ENCODE data around the gene SCGN. TPM values are rescaled to one million over a fixed set of nuclear protein-coding genes. Genes with fewer than 3 reads are reported as not detected.
A peak's percentile ranks its signal among the peaks of the same experiment; 100 is the strongest.

Gene SCGN
- total and polyA plus RNA-seq, 9 of the 15 experiments (the other 6 are each of a cell fraction or from before 2014, with no cell fraction given): not detected

- peak; percentile 22 to 39 (median 32); a peak in 2 of 6 replicates for TF ChIP-seq CTCF (IDR thresholded peaks at IDR 0.05 in 2 of 3, conservative IDR thresholded peaks at IDR 0.05 in 1 of 3; ENCODE audit: insufficient read depth in 2 of 3, low read depth in 1 of 3, low read length in 3 of 3)
- no peak for TF ChIP-seq SNAPC5 (CRISPR knock-in tag; IDR thresholded peaks at IDR 0.05)
- no peak for TF ChIP-seq RFX7 (CRISPR knock-in tag; IDR thresholded peaks at IDR 0.05)
Observed at GRCh38 chr6:25732468-25733198, 80.6 kb downstream of the SCGN start (continued).

- Histone ChIP-seq H3K36me3 (ENCODE audit: control insufficient read depth, insufficient read depth, low read length) (no peaks in the 10 kb centered on the region), H3K4me3 (no peak overlapping the region), H2AFZ (ENCODE audit: low read depth, low read length) (no peak overlapping the region), H3K9me1 (ENCODE audit: control insufficient read depth, insufficient read depth, low read length) (no peaks in the 10 kb centered on the region), H3K27ac (ENCODE audit: extremely low read depth, low read depth, low read length) (no peak overlapping the region), H3K9me3 (replicated peaks; ENCODE audit: control insufficient read depth, insufficient read depth, low read depth, low read length) (no peaks in the 10 kb centered on the region), H3K4me2 (ENCODE audit: insufficient read depth, low read length) (no peak overlapping the region), H3K9ac (ENCODE audit: insufficient read depth in 1 of 2, low read depth in 2 of 2, low read length in 2 of 2) (no peak overlapping the region), H3K27me3 (ENCODE audit: control insufficient read depth in 2 of 2, insufficient read depth in 2 of 2, low read length in 2 of 2) (peaks cover 13 to 15% of the 10 kb centered on the region in 2 experiments; a peak in 4 of 5 replicates), H4K20me1 (replicated peaks; ENCODE audit: control insufficient read depth, insufficient read depth, low read length) (no peaks in the 10 kb centered on the region), H3K79me2 (ENCODE audit: control insufficient read depth, insufficient read depth, low read length) (no peaks in the 10 kb centered on the region), H3K4me1 (replicated peaks in 1 of 2; ENCODE audit: control insufficient read depth in 2 of 2, insufficient read depth in 2 of 2, low read length in 2 of 2) (peaks cover 0 to 4% of the 10 kb centered on the region in 2 experiments; a peak in 1 of 5 replicates)
- in situ Hi-C loops (cut with MboI) (no loop called here), intact Hi-C loops (cut with micrococcal nuclease) (no loop called here)
- no TSS peak for BruUV-seq (replicated peaks)
- ATAC-seq (no peak), FAIRE-seq (no peak), DNase-seq (ENCODE audit: extremely low read depth in 1 of 4, low spot score in 3 of 4) (no peak)
- ChIA-PET CTCF (ENCODE audit: low intra/inter-chr PET ratio) (no interaction called here), POLR2A (no interaction called here)
- TF ChIP-seq ATF1 (CRISPR knock-in tag; IDR thresholded peaks at IDR 0.05) (no peak), ATF1 (tag; IDR thresholded peaks at IDR 0.05) (no peak), ZNF224 (CRISPR knock-in tag; IDR thresholded peaks at IDR 0.05) (no peak), HOMEZ (CRISPR knock-in tag; IDR thresholded peaks at IDR 0.05) (no peak)
Observed at GRCh38 chr6:25735261-25735660, 83.2 kb downstream of the SCGN start.

Measured in K562 (cell line).